A549 (cell line): ENCODE data around the gene OVOL3. TPM values are rescaled to one million over a fixed set of nuclear protein-coding genes. Genes with fewer than 3 reads are reported as not detected.

Experiments used
- ATAC-seq, 2 experiments: fragments of 200-7000 bp in 1 of 2; fragments of >200 bp in 1 of 2; cut with Nextera tagmentation in 1 of 2; cut with Tn5 transposase in 1 of 2; 3 replicates each; pipeline versions ENCODE4 v1.8.0 to v1.9.1; 2018 to 2020; ENCODE audit warnings: mild to moderate bottlenecking in 1 of 2, moderate library complexity in 1 of 2
- CTCF ChIA-PET: fragments of 300-600 bp; sonication (Branson Sonifier 250); formaldehyde crosslinking; extraction: SDS; loops from one replicate; lab custom pipeline; 2021; ENCODE audit warnings: antibody characterized with exemption, inconsistent platforms; lab: Yijun Ruan, JAX
- POLR2A ChIA-PET: fragments of 350-600 bp; formaldehyde crosslinking; extraction: SDS; loops from one replicate; lab custom pipeline; 2021; ENCODE audit warnings: antibody characterized with exemption, inconsistent platforms; lab: Yijun Ruan, JAX
- DNase-seq, 2 experiments: peaks; one replicate each; pipeline versions ENCODE4 v3.0.0 to v3.0.0-alpha.2; 2011 to 2016; ENCODE audit warnings: low read depth in 1 of 2, low spot score in 1 of 2
- FAIRE-seq: peaks from 2 replicates; lab custom pipeline; 2011; peaks lifted over from hg19 to GRCh38; lab: Jason Lieb, UNC
- H3K27ac ChIP-seq, 2 experiments: fragments of >200 bp; sonication (Bioruptor Twin); formaldehyde crosslinking; 3 replicates each; pipeline ENCODE4 v1.5.1; 2016 to 2017
- H3K4me1 ChIP-seq: fragments of >200 bp; sonication (Bioruptor Twin); formaldehyde crosslinking; 3 replicates; pipeline ENCODE4 v1.6.1; 2016
- H3K4me2 ChIP-seq: fragments of >200 bp; sonication (Bioruptor Twin); formaldehyde crosslinking; 3 replicates; pipeline ENCODE4 v1.6.1; 2016
- H3K4me3 ChIP-seq: fragments of >200 bp; sonication (Bioruptor Twin); formaldehyde crosslinking; 3 replicates; pipeline ENCODE4 v1.5.1; 2016
- H3K9me3 ChIP-seq: fragments of >200 bp; sonication (Bioruptor Twin); formaldehyde crosslinking; 3 replicates; pipeline ENCODE4 v1.6.1; 2016
- EHMT2 ChIP-seq: fragments of 200-600 bp; sonication (generic); IDR thresholded peaks from 2 replicates; pipeline ENCODE4 v1.6.1; 2016; ENCODE audit warnings: antibody characterized with exemption, low read depth, mild to moderate bottlenecking, moderate library complexity
- POLR2A ChIP-seq: IDR thresholded peaks from 2 replicates; pipeline ENCODE4 v1.6.1; 2012; ENCODE audit warnings: mild to moderate bottlenecking, low read length
- POLR2AphosphoS2 ChIP-seq: conservative IDR thresholded peaks from 2 replicates; pipeline ENCODE4 v1.6.1; 2012; ENCODE audit warnings: low read length, improper control_type of control experiment, inconsistent platforms
- RCOR1 ChIP-seq: fragments of 150-350 bp; IDR thresholded peaks from 2 replicates; pipeline ENCODE4 v1.6.1; 2014; ENCODE audit warnings: antibody characterized with exemption, low read length, low read depth
- SREBF2 ChIP-seq: fragments of 450-650 bp; IDR thresholded peaks from 2 replicates; pipeline ENCODE4 v1.6.1; 2014; ENCODE audit warnings: mild to moderate bottlenecking, moderate library complexity
- WGBS: methylation state at CpG from one replicate; pipeline ENCODE4 v1.1.6; 2017; ENCODE audit errors: missing lambda C conversion rate; 5-methylcytosine and 5-hydroxymethylcytosine counted together
- polyA plus RNA-seq, 4 experiments: library from polyadenylated mRNA; depleted of rRNA in 3 of 4; stranded (reverse); fragments of >200 nt; fragmentation: RNase III in 1 of 4; extraction: RNeasy Plus Mini Kit Qiagen cat#74134 plus additional on column Dnase treatment in 1 of 4; gene quantifications; 2 replicates in 3 of 4; 3 replicates in 1 of 4; pipeline ENCODE4 v1.2.3, GENCODE V29; 2011 to 2017
- TF ChIP-seq, protein P1 (sequence below): fragments of 200-600 bp; sonication (generic); IDR thresholded peaks from 2 replicates; pipeline ENCODE4 v1.6.1; 2016; ENCODE audit warnings: antibody characterized with exemption, mild to moderate bottlenecking, moderate library complexity

OVOL3 gene
- polyA plus RNA-seq, 2 of the 4 experiments (the other 2 are of a cell fraction): 0.14 TPM; not detected in 1

GRCh38 chr19:36153126-36153525 lies 42.2 kb downstream of the OVOL3 start (continued):
- TF ChIP-seq, protein P1, sequence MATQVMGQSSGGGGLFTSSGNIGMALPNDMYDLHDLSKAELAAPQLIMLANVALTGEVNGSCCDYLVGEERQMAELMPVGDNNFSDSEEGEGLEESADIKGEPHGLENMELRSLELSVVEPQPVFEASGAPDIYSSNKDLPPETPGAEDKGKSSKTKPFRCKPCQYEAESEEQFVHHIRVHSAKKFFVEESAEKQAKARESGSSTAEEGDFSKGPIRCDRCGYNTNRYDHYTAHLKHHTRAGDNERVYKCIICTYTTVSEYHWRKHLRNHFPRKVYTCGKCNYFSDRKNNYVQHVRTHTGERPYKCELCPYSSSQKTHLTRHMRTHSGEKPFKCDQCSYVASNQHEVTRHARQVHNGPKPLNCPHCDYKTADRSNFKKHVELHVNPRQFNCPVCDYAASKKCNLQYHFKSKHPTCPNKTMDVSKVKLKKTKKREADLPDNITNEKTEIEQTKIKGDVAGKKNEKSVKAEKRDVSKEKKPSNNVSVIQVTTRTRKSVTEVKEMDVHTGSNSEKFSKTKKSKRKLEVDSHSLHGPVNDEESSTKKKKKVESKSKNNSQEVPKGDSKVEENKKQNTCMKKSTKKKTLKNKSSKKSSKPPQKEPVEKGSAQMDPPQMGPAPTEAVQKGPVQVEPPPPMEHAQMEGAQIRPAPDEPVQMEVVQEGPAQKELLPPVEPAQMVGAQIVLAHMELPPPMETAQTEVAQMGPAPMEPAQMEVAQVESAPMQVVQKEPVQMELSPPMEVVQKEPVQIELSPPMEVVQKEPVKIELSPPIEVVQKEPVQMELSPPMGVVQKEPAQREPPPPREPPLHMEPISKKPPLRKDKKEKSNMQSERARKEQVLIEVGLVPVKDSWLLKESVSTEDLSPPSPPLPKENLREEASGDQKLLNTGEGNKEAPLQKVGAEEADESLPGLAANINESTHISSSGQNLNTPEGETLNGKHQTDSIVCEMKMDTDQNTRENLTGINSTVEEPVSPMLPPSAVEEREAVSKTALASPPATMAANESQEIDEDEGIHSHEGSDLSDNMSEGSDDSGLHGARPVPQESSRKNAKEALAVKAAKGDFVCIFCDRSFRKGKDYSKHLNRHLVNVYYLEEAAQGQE: no peak
- TF ChIP-seq POLR2AphosphoS2 (no peak), POLR2A (no peak), SREBF2 (no peak), EHMT2 (no peak)

DNA sequence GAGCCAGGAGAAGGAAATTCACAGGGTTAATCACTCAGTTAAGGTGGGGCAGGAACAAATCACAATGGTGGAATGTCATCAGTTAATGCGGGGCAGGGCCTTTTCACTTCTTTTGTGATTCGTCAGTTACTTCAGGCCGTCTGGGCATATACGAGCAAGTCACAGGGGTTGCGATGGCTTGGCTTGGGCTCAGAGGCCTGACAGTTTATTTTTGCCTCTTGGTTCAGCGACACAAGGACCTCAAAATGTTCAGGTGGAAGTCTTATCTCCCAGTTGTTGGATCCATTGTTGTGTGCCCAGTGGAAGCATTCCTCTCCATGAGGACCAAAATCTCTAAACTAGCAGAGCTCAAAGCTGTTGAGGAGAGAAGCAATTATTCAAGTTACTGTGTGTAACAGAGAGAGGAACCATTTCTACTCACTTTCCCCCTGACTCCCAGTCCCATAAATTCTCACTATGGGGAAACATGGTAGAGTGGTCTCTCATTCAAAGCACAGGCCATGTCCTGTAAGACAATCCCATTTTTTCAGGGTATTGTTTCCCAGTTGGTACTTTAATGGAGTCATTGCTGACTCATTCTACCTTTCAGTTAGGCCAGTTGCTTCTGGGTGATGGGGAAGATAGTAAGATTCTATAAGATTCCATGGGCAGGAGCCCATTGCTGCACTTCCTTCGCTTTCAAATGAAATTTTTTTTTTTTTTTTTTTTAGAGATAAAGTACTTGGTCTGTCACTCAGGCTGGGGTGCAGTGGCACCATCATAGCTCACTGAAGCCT lies 50.1 kb downstream of the OVOL3 start:
- CTCF ChIA-PET: interaction anchor here (0.7 to 2.0 kb wide), 4 partner anchors 9 to 33 kb away, joined by 3 to 7 read pairs (median 4); partner anchors contain the start of gene COX7A1
- TF ChIP-seq RCOR1 (no peak), POLR2AphosphoS2 (0 out of 2 replicates have a peak, but pooled peaks have one; percentile 63)
- POLR2A ChIA-PET: no interaction called here
- Histone ChIP-seq H3K4me2 (no peak overlapping the region), H3K9me3 (no peaks in the 10 kb centered on the region), H3K27ac (peak overlapping the region in 1 of 2 experiments; percentile 20; a peak in 1 of 6 replicates), H3K4me1 (no peaks in the 10 kb centered on the region), H3K4me3 (no peak overlapping the region)
- ATAC-seq: peak; percentile 23 to 43; a peak in 4 of 6 replicates
- 92% methylated on average over 7 of the region's 7 CpGs for WGBS
- FAIRE-seq: no peak
- DNase-seq: no peak

Other genes starting within 250 kb of the OVOL3 start
- gene APLP1, start 242.6 kb upstream of the OVOL3 start, polyA plus RNA-seq (2011; rRNA removed): 55.3 and 60.4 TPM in 2 replicates
- 52.1 to 54.8 TPM (median 54.7 TPM) in 3 replicates for gene APLP1, start 242.6 kb upstream of the OVOL3 start, polyA plus RNA-seq (2017; fragmentation: RNase III; extraction: RNeasy Plus Mini Kit Qiagen cat#74134 plus additional on column Dnase treatment)
- 4.0 and 4.1 TPM in 2 replicates for gene NFKBID, start 210.6 kb upstream of the OVOL3 start, polyA plus RNA-seq (2011; rRNA removed)
- 8.5 to 14.8 TPM (median 9.6 TPM) in 3 replicates for gene NFKBID, start 210.6 kb upstream of the OVOL3 start, polyA plus RNA-seq (2017; fragmentation: RNase III; extraction: RNeasy Plus Mini Kit Qiagen cat#74134 plus additional on column Dnase treatment)
- gene HCST, start 208.6 kb upstream of the OVOL3 start, polyA plus RNA-seq (2011; rRNA removed): 0.19 TPM in 1 of 2 replicates, not detected in the other
- 0.49 to 0.69 TPM in 2 of 3 replicates, not detected in the other for gene HCST, start 208.6 kb upstream of the OVOL3 start, polyA plus RNA-seq (2017; fragmentation: RNase III; extraction: RNeasy Plus Mini Kit Qiagen cat#74134 plus additional on column Dnase treatment)
- not detected in 2 replicates for gene TYROBP, start 202.8 kb upstream of the OVOL3 start, polyA plus RNA-seq (2011; rRNA removed)
- 0.21 TPM in 1 of 3 replicates, not detected in the others for gene TYROBP, start 202.8 kb upstream of the OVOL3 start, polyA plus RNA-seq (2017; fragmentation: RNase III; extraction: RNeasy Plus Mini Kit Qiagen cat#74134 plus additional on column Dnase treatment)
- gene LRFN3, start 174.8 kb upstream of the OVOL3 start, polyA plus RNA-seq (2011; rRNA removed): 2.4 and 3.1 TPM in 2 replicates
- 12.8 to 17.1 TPM (median 16.6 TPM) in 3 replicates for gene LRFN3, start 174.8 kb upstream of the OVOL3 start, polyA plus RNA-seq (2017; fragmentation: RNase III; extraction: RNeasy Plus Mini Kit Qiagen cat#74134 plus additional on column Dnase treatment)
- 22.8 and 25.3 TPM in 2 replicates for gene SDHAF1, start 116.0 kb upstream of the OVOL3 start, polyA plus RNA-seq (2011; rRNA removed)
- gene SDHAF1, start 116.0 kb upstream of the OVOL3 start, polyA plus RNA-seq (2017; fragmentation: RNase III; extraction: RNeasy Plus Mini Kit Qiagen cat#74134 plus additional on column Dnase treatment): 22.6 to 27.1 TPM (median 23.2 TPM) in 3 replicates
- 0.56 and 0.60 TPM in 2 replicates for gene SYNE4, start 102.3 kb upstream of the OVOL3 start, polyA plus RNA-seq (2011; rRNA removed)
- 0.37 to 0.49 TPM (median 0.44 TPM) in 3 replicates for gene SYNE4, start 102.3 kb upstream of the OVOL3 start, polyA plus RNA-seq (2017; fragmentation: RNase III; extraction: RNeasy Plus Mini Kit Qiagen cat#74134 plus additional on column Dnase treatment)
- 27.5 and 34.2 TPM in 2 replicates for gene ALKBH6, start 96.9 kb upstream of the OVOL3 start, polyA plus RNA-seq (2011; rRNA removed)
- gene ALKBH6, start 96.9 kb upstream of the OVOL3 start, polyA plus RNA-seq (2017; fragmentation: RNase III; extraction: RNeasy Plus Mini Kit Qiagen cat#74134 plus additional on column Dnase treatment): 40.4 to 47.1 TPM (median 46.4 TPM) in 3 replicates
- 1.1 and 1.4 TPM in 2 replicates for gene CLIP3, start 78.3 kb upstream of the OVOL3 start, polyA plus RNA-seq (2011; rRNA removed)
- gene CLIP3, start 78.3 kb upstream of the OVOL3 start, polyA plus RNA-seq (2017; fragmentation: RNase III; extraction: RNeasy Plus Mini Kit Qiagen cat#74134 plus additional on column Dnase treatment): 1.3 to 1.9 TPM (median 1.5 TPM) in 3 replicates
- 3.1 and 3.2 TPM in 2 replicates for gene THAP8, start 56.9 kb upstream of the OVOL3 start, polyA plus RNA-seq (2011; rRNA removed)
- 7.0 to 7.5 TPM (median 7.5 TPM) in 3 replicates for gene THAP8, start 56.9 kb upstream of the OVOL3 start, polyA plus RNA-seq (2017; fragmentation: RNase III; extraction: RNeasy Plus Mini Kit Qiagen cat#74134 plus additional on column Dnase treatment)
- 15.5 and 16.0 TPM in 2 replicates for gene WDR62, start 56.2 kb upstream of the OVOL3 start, polyA plus RNA-seq (2011; rRNA removed)
- gene WDR62, start 56.2 kb upstream of the OVOL3 start, polyA plus RNA-seq (2017; fragmentation: RNase III; extraction: RNeasy Plus Mini Kit Qiagen cat#74134 plus additional on column Dnase treatment): 30.9 to 34.1 TPM (median 32.9 TPM) in 3 replicates
- 107 and 123 TPM in 2 replicates for gene POLR2I, start 3.7 kb downstream of the OVOL3 start, polyA plus RNA-seq (2011; rRNA removed)
- gene POLR2I, start 3.7 kb downstream of the OVOL3 start, polyA plus RNA-seq (2017; fragmentation: RNase III; extraction: RNeasy Plus Mini Kit Qiagen cat#74134 plus additional on column Dnase treatment): 264 to 284 TPM (median 277 TPM) in 3 replicates
- 384 and 395 TPM in 2 replicates for gene TBCB, start 4.3 kb downstream of the OVOL3 start, polyA plus RNA-seq (2011; rRNA removed)
- 352 to 400 TPM (median 397 TPM) in 3 replicates for gene TBCB, start 4.3 kb downstream of the OVOL3 start, polyA plus RNA-seq (2017; fragmentation: RNase III; extraction: RNeasy Plus Mini Kit Qiagen cat#74134 plus additional on column Dnase treatment)
- 1,014 and 1,236 TPM in 2 replicates for gene CAPNS1, start 28.9 kb downstream of the OVOL3 start, polyA plus RNA-seq (2011; rRNA removed)
- gene CAPNS1, start 28.9 kb downstream of the OVOL3 start, polyA plus RNA-seq (2017; fragmentation: RNase III; extraction: RNeasy Plus Mini Kit Qiagen cat#74134 plus additional on column Dnase treatment): 1,540 to 1,639 TPM (median 1,551 TPM) in 3 replicates
- gene COX7A1, start 41.3 kb downstream of the OVOL3 start, polyA plus RNA-seq (2011; rRNA removed): not detected in 2 replicates
- not detected in 3 replicates for gene COX7A1, start 41.3 kb downstream of the OVOL3 start, polyA plus RNA-seq (2017; fragmentation: RNase III; extraction: RNeasy Plus Mini Kit Qiagen cat#74134 plus additional on column Dnase treatment)
- 5.6 and 6.8 TPM in 2 replicates for gene ZNF565, start 103.5 kb downstream of the OVOL3 start, polyA plus RNA-seq (2011; rRNA removed)
- 4.1 to 4.7 TPM (median 4.5 TPM) in 3 replicates for gene ZNF565, start 103.5 kb downstream of the OVOL3 start, polyA plus RNA-seq (2017; fragmentation: RNase III; extraction: RNeasy Plus Mini Kit Qiagen cat#74134 plus additional on column Dnase treatment)
- 293 and 362 TPM in 2 replicates for gene ZNF146, start 104.0 kb downstream of the OVOL3 start, polyA plus RNA-seq (2011; rRNA removed)
- 157 to 197 TPM (median 162 TPM) in 3 replicates for gene ZNF146, start 104.0 kb downstream of the OVOL3 start, polyA plus RNA-seq (2017; fragmentation: RNase III; extraction: RNeasy Plus Mini Kit Qiagen cat#74134 plus additional on column Dnase treatment)